Skeletal muscle cell (primary cell): Measurements from ENCODE around the gene NCAPD2.

ENCODE experiments used
- DNase-seq: peaks from one replicate; pipeline ENCODE4 v3.0.0-alpha.2; 2010; ENCODE audit warnings: low read depth
- H3K4me3 ChIP-seq: 2 replicates; pipeline ENCODE4 v1.5.1; 2011; ENCODE audit warnings: low read depth, mild to moderate bottlenecking, control low read depth, low read length, moderate library complexity

The NCAPD2 gene

GRCh38 chr12:6493497-6494257 is at the start of gene NCAPD2:
NCAPD2 (plus strand) TSS chr12:6494102; CDS start chr12:6495099, 997 bp downstream.
- peak within 1 kb of the TSS; percentile 95 for H3K4me3 ChIP-seq
- DNase-seq = peak; percentile 75

GRCh38 chr12:6444704-6445688 is 48.9 kb upstream of the NCAPD2 start, which contains the start of gene CD27:
CD27 (plus strand) TSS chr12:6444955; CDS start chr12:6445096, 141 bp downstream.
- DNase-seq = no peak
- H3K4me3 ChIP-seq = no peak within 1 kb of the TSS

- DNase-seq = no peak
- peak overlapping the region; percentile 62 for H3K4me3 ChIP-seq
These were observed 43.6 kb upstream of the NCAPD2 start for GRCh38 chr12:6450091-6450868.

- H3K4me3 ChIP-seq = peak overlapping the region; percentile 62
- DNase-seq = no peak
These were observed 43.0 kb upstream of the NCAPD2 start for GRCh38 chr12:6450869-6451347.

GRCh38 chr12:6451348-6452244 is 42.3 kb upstream of the NCAPD2 start, which contains the start of gene TAPBPL:
TAPBPL (plus strand) TSS chr12:6452042; CDS start chr12:6452249, 207 bp downstream.
- DNase-seq = peak; percentile 43
- H3K4me3 ChIP-seq = peak within 1 kb of the TSS; percentile 62

- DNase-seq = no peak
- peak overlapping the region; percentile 62 for H3K4me3 ChIP-seq
These were observed 41.5 kb upstream of the NCAPD2 start for GRCh38 chr12:6452245-6452943.

- H3K4me3 ChIP-seq = no peak overlapping the region
- DNase-seq = no peak
These were observed 40.8 kb upstream of the NCAPD2 start for GRCh38 chr12:6452944-6453630.

GRCh38 chr12:6457220-6457945 is 36.5 kb upstream of the NCAPD2 start:
- H3K4me3 ChIP-seq = no peak overlapping the region
- DNase-seq = no peak

GRCh38 chr12:6458281-6459003 is 35.5 kb upstream of the NCAPD2 start:
- no peak for DNase-seq
- no peak overlapping the region for H3K4me3 ChIP-seq

GRCh38 chr12:6459004-6459337 is 34.9 kb upstream of the NCAPD2 start:
- DNase-seq = no peak
- no peak overlapping the region for H3K4me3 ChIP-seq

GRCh38 chr12:6460751-6461371 is 33.0 kb upstream of the NCAPD2 start:
- H3K4me3 ChIP-seq = no peak overlapping the region
- DNase-seq = no peak

- H3K4me3 ChIP-seq = no peak overlapping the region
- DNase-seq = no peak
These were observed 32.3 kb upstream of the NCAPD2 start for GRCh38 chr12:6461401-6462233.

GRCh38 chr12:6462234-6462995 is 31.5 kb upstream of the NCAPD2 start:
- DNase-seq = no peak
- no peak overlapping the region for H3K4me3 ChIP-seq

- no peak overlapping the region for H3K4me3 ChIP-seq
- DNase-seq = no peak
These were observed 30.7 kb upstream of the NCAPD2 start for GRCh38 chr12:6463216-6463615.
